Stomach (tissue), 9 donors: ENCODE data around the gene FOXO4. TPM values are rescaled to one million over a fixed set of nuclear protein-coding genes. Genes with fewer than 3 reads are reported as not detected.
A peak's percentile ranks its signal among the peaks of the same experiment; 100 is the strongest.

Experiments
- DNase-seq, 2 donors: peaks; one replicate each; pipeline versions ENCODE4 v3.0.0 to v3.0.0-alpha.2; 2013 to 2019
- H3K27ac ChIP-seq, 5 donors: fragments of 200-600 bp in 4 of 5; sonication (generic) in 4 of 5; one replicate each; pipeline ENCODE4 v1.5.1; 2013 to 2019; ENCODE audit warnings: mild to moderate bottlenecking in 1 of 5, moderate library complexity in 1 of 5
- H3K27me3 ChIP-seq, 3 donors: fragments of 200-600 bp; sonication (generic); one replicate each; pipeline ENCODE4 v1.5.1; 2017 to 2019; ENCODE audit warnings: mixed run types in 1 of 3
- H3K36me3 ChIP-seq, 4 donors: fragments of 200-600 bp; sonication (generic); 1 replicate in 3 of 4; 2 replicates in 1 of 4; pipeline ENCODE4 v1.5.1; 2016 to 2019
- H3K4me1 ChIP-seq, 4 donors: fragments of 200-600 bp; sonication (generic); one replicate each; pipeline ENCODE4 v1.5.1; 2016 to 2019
- H3K4me3 ChIP-seq, 4 donors: fragments of 200-600 bp; sonication (generic) in 3 of 4; one replicate each; pipeline ENCODE4 v1.5.1; 2016 to 2019; ENCODE audit warnings: mild to moderate bottlenecking in 1 of 4
- H3K9me3 ChIP-seq, 4 donors: fragments of 200-600 bp; sonication (generic); one replicate each; pipeline ENCODE4 v1.5.1; 2016 to 2019
- EP300 ChIP-seq: sonication (generic); formaldehyde crosslinking; IDR thresholded peaks from one replicate; pipeline ENCODE4 v1.6.1; 2017; ENCODE audit warnings: antibody characterized with exemption
- POLR2A ChIP-seq, 4 donors: fragments of 450-650 bp; IDR thresholded peaks; one replicate each; pipeline ENCODE4 v1.6.1; 2016; ENCODE audit warnings: antibody characterized with exemption in 4 of 4, control low read depth in 2 of 4, mild to moderate bottlenecking in 1 of 4, moderate library complexity in 1 of 4
- POLR2AphosphoS5 ChIP-seq, 3 donors: sonication (generic); formaldehyde crosslinking; IDR thresholded peaks; one replicate each; pipeline ENCODE4 v1.6.1; 2016; ENCODE audit warnings: antibody characterized with exemption in 3 of 3
- WGBS, 5 donors: extraction: QIAGEN DNeasy Blood & Tissue Kit in 3 of 5; methylation state at CpG; one replicate each; pipeline versions ENCODE4 v1.1.5 to v1.1.7; 2013 to 2018; 5-methylcytosine and 5-hydroxymethylcytosine counted together
- intact Hi-C: fragments of 100-400 bp; cut with DNase I; formaldehyde crosslinking; loops from one replicate; pipeline ENCODE4 v1.15.1; 2023; ENCODE audit warnings: low total_unique reads
- polyA plus RNA-seq, 3 donors: library from polyadenylated mRNA; stranded (reverse); fragments of 200-250 nt; gene quantifications; one replicate each; pipeline ENCODE4 v1.2.3, GENCODE V29; 2013
- total RNA-seq, 5 donors: library from RNA; depleted of rRNA; stranded (reverse); fragments of >200 nt; gene quantifications; one replicate each; pipeline versions ENCODE4 v1.1.0 to v1.2.3, GENCODE V29; 2014 to 2016
- TF ChIP-seq, protein P1 (sequence below), 7 experiments: fragments of 450-650 bp in 4 of 7; fragments of 200-600 bp in 3 of 7; sonication (generic) in 3 of 7; IDR thresholded peaks; one replicate each; pipeline ENCODE4 v1.5.1; 2016 to 2019; ENCODE audit warnings: antibody characterized with exemption in 7 of 7, control low read depth in 2 of 7, mild to moderate bottlenecking in 1 of 7
- donor health status: healthy with polysubstance abuse.
- donor health status: Bipolar disorder and iron deficiency.
- donor health status: healthy.

The FOXO4 gene
- total and polyA plus RNA-seq, 8 donors: 3.1 to 31.4 (median 8.7) TPM

DNA sequence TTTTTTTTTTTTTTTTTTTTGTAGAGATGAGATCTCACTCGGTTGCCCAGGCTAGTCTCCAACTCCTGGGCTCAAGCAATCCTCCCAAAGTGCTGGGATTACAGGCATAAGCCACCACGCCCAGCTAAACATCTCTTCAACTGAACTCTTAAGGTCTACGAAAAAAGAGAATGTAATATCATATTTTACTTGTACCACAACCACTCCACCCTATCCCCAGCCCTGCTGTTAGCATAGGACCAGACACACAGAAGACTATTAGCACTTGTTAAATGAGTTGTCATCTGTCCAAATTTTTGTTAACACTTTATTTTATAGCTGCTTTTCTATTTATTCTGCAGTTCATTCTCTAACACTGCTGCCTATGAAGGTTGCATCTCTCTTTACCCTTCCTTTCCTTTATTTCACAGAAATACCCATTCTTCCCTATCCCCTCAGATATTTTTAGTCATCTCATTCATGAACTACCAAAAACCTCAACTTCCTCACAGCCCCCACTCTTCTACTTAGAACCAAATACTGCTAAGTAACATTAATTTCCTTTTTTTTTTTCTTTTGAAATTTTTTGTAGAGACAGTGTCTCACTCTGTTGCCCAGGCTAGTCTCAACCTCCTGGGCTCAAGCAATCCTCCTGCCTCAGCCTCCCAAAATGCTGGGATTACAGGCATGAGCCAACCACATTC lies 37.7 kb upstream of the FOXO4 start:
- Histone ChIP-seq H3K4me3 (no peak overlapping the region), H3K4me1 (peaks cover 0 to 13% (median 0%) of the 10 kb centered on the region in 4 donors), H3K27ac (no peak overlapping the region), H3K36me3 (peaks cover 4 to 52% (median 40%) of the 10 kb centered on the region in 4 donors), H3K27me3 (no peaks in the 10 kb centered on the region), H3K9me3 (no peaks in the 10 kb centered on the region)
- no peak for DNase-seq
- TF ChIP-seq EP300 (no peak), POLR2A (IDR thresholded peaks at IDR 0.05) (no peak), POLR2AphosphoS5 (IDR thresholded peaks at IDR 0.05) (no peak)
- TF ChIP-seq, protein P1, sequence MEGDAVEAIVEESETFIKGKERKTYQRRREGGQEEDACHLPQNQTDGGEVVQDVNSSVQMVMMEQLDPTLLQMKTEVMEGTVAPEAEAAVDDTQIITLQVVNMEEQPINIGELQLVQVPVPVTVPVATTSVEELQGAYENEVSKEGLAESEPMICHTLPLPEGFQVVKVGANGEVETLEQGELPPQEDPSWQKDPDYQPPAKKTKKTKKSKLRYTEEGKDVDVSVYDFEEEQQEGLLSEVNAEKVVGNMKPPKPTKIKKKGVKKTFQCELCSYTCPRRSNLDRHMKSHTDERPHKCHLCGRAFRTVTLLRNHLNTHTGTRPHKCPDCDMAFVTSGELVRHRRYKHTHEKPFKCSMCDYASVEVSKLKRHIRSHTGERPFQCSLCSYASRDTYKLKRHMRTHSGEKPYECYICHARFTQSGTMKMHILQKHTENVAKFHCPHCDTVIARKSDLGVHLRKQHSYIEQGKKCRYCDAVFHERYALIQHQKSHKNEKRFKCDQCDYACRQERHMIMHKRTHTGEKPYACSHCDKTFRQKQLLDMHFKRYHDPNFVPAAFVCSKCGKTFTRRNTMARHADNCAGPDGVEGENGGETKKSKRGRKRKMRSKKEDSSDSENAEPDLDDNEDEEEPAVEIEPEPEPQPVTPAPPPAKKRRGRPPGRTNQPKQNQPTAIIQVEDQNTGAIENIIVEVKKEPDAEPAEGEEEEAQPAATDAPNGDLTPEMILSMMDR (IDR thresholded peaks at IDR 0.05): no peak
- 58 to 87% (median 73%) methylated on average over 2 to 3 of the region's 3 CpGs for WGBS, 5 donors
- intact Hi-C loops: no loop called here

- Histone ChIP-seq H3K27me3 (no peaks in the 10 kb centered on the region), H3K9me3 (no peaks in the 10 kb centered on the region), H3K4me1 (peaks cover 0 to 13% (median 0%) of the 10 kb centered on the region in 4 donors), H3K36me3 (peaks cover 4 to 52% (median 40%) of the 10 kb centered on the region in 4 donors), H3K27ac (no peak overlapping the region), H3K4me3 (no peak overlapping the region)
- TF ChIP-seq POLR2AphosphoS5 (IDR thresholded peaks at IDR 0.05) (no peak), POLR2A (IDR thresholded peaks at IDR 0.05) (no peak), EP300 (no peak)
- TF ChIP-seq, protein P1 (IDR thresholded peaks at IDR 0.05): no peak
- no peak for DNase-seq
- intact Hi-C loops: no loop called here
These were observed 35.5 kb upstream of the FOXO4 start for GRCh38 chrX:71060127-71060526.

GRCh38 chrX:71067089-71067488 lies 28.6 kb upstream of the FOXO4 start:
- H3K4me1 ChIP-seq: peaks cover 0 to 17% (median 6%) of the 10 kb centered on the region in 4 donors
- intact Hi-C loops: no loop called here
- H3K36me3 ChIP-seq: peaks cover 0 to 9% (median 6%) of the 10 kb centered on the region in 4 donors
- no peak for TF ChIP-seq POLR2A (IDR thresholded peaks at IDR 0.05)
- no peak for TF ChIP-seq POLR2AphosphoS5 (IDR thresholded peaks at IDR 0.05)
- no peak for TF ChIP-seq EP300
- H3K9me3 ChIP-seq: no peaks in the 10 kb centered on the region
- H3K27me3 ChIP-seq: peaks cover 0 to 3% (median 0%) of the 10 kb centered on the region in 3 donors
- peak overlapping the region; percentile 54 to 63 (median 59) for H3K4me3 ChIP-seq
- 0 to 37% (median 13%) methylated on average over 2 of the region's 2 CpGs for WGBS, 5 donors
- H3K27ac ChIP-seq: peak overlapping the region in 4 of 5 donors; percentile 81 to 90 (median 86)
- DNase-seq: no peak

GRCh38 chrX:71067712-71068043 lies 28.0 kb upstream of the FOXO4 start:
- H3K4me1 ChIP-seq: peaks cover 0 to 17% (median 6%) of the 10 kb centered on the region in 4 donors
- DNase-seq: no peak
- peak overlapping the region; percentile 81 to 90 (median 84) for H3K27ac ChIP-seq
- H3K9me3 ChIP-seq: no peaks in the 10 kb centered on the region
- H3K4me3 ChIP-seq: peak overlapping the region; percentile 54 to 63 (median 59)
- peaks cover 0 to 4% (median 1%) of the 10 kb centered on the region in 4 donors for H3K36me3 ChIP-seq
- H3K27me3 ChIP-seq: peaks cover 0 to 4% (median 0%) of the 10 kb centered on the region in 3 donors
- 1 to 39% (median 9%) methylated on average over 10 of the region's 10 CpGs for WGBS, 5 donors
- intact Hi-C loops: no loop called here
- TF ChIP-seq POLR2AphosphoS5 (IDR thresholded peaks at IDR 0.05): no peak
- TF ChIP-seq EP300: no peak
- TF ChIP-seq, protein P1 (IDR thresholded peaks at IDR 0.05): no peak
- TF ChIP-seq POLR2A (IDR thresholded peaks at IDR 0.05): no peak
